Measurements from ENCODE around the gene RFLNA. TPM values are rescaled to one million over a fixed set of nuclear protein-coding genes. Genes with fewer than 3 reads are reported as not detected.

RFLNA gene
- total RNA-seq, 1 donor from 2014 or later: 1.4 TPM

GRCh38 chr12:124283326-124283725 is 11.6 kb upstream of the RFLNA start:
- Histone ChIP-seq H2AFZ (replicated peaks) (no peak overlapping the region), H3K36me3 (no peaks in the 10 kb centered on the region), H3F3A (ENCODE audit: low read depth) (no peaks in the 10 kb centered on the region), H3K9ac (no peak overlapping the region), H3K9me3 (ENCODE audit: low read depth) (no peaks in the 10 kb centered on the region), H4K20me1 (ENCODE audit: low read depth) (no peaks in the 10 kb centered on the region), H3K27me3 (no peaks in the 10 kb centered on the region), H3K4me2 (no peak overlapping the region), H3K27ac (no peak overlapping the region), H3K4me3 (no peak overlapping the region), H3K79me2 (ENCODE audit: low read depth) (no peaks in the 10 kb centered on the region), H3K4me1 (peaks cover 8% of the 10 kb centered on the region)
- TF ChIP-seq EZH2phosphoT487 (IDR thresholded peaks at IDR 0.05): no peak
- TF ChIP-seq, protein P1, sequence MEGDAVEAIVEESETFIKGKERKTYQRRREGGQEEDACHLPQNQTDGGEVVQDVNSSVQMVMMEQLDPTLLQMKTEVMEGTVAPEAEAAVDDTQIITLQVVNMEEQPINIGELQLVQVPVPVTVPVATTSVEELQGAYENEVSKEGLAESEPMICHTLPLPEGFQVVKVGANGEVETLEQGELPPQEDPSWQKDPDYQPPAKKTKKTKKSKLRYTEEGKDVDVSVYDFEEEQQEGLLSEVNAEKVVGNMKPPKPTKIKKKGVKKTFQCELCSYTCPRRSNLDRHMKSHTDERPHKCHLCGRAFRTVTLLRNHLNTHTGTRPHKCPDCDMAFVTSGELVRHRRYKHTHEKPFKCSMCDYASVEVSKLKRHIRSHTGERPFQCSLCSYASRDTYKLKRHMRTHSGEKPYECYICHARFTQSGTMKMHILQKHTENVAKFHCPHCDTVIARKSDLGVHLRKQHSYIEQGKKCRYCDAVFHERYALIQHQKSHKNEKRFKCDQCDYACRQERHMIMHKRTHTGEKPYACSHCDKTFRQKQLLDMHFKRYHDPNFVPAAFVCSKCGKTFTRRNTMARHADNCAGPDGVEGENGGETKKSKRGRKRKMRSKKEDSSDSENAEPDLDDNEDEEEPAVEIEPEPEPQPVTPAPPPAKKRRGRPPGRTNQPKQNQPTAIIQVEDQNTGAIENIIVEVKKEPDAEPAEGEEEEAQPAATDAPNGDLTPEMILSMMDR (IDR thresholded peaks at IDR 0.05): no peak
- H3K9me3 Mint-ChIP-seq: peaks cover 35% of the 10 kb centered on the region
- DNase-seq (ENCODE audit: low spot score): no peak
- peaks cover 3% of the 10 kb centered on the region for H3K36me3 Mint-ChIP-seq
- no peak overlapping the region for H3K27ac Mint-ChIP-seq
- no peak overlapping the region for H3K4me3 Mint-ChIP-seq
- H3K4me1 Mint-ChIP-seq: peaks cover 24% of the 10 kb centered on the region
- peaks cover 27% of the 10 kb centered on the region for H3K27me3 Mint-ChIP-seq (ENCODE audit: insufficient read depth, low read depth)

DNA sequence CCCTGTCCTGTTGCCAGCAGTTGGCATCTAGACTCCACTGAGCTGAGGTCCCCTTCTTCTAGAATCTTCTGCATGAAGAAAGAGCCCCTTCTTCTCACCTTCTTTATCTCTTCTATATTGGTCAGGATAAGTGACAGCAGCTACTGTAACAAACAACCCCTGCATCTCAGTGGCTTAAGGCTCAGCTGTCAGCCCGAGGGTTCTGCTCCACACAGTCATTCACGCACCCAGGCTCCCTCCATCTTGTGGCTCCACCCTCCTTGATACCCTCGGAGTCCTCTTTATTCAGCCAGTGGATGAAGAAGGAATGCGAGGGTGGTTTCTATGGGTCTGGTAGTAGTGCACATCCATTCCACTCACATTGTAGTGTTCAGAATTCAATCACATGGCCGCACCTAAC is 10.5 kb upstream of the RFLNA start:
- Histone ChIP-seq H3F3A (ENCODE audit: low read depth) (peaks cover 10% of the 10 kb centered on the region), H3K4me3 (no peak overlapping the region), H3K27ac (no peak overlapping the region), H3K36me3 (no peaks in the 10 kb centered on the region), H3K27me3 (no peaks in the 10 kb centered on the region), H2AFZ (replicated peaks) (no peak overlapping the region), H3K9me3 (ENCODE audit: low read depth) (no peaks in the 10 kb centered on the region), H4K20me1 (ENCODE audit: low read depth) (no peaks in the 10 kb centered on the region), H3K79me2 (ENCODE audit: low read depth) (no peaks in the 10 kb centered on the region), H3K4me1 (peaks cover 10% of the 10 kb centered on the region), H3K4me2 (no peak overlapping the region), H3K9ac (no peak overlapping the region)
- Mint-ChIP-seq H3K4me1 (peaks cover 23% of the 10 kb centered on the region), H3K36me3 (peaks cover 3% of the 10 kb centered on the region), H3K27me3 (ENCODE audit: insufficient read depth, low read depth) (peaks cover 18% of the 10 kb centered on the region), H3K27ac (no peak overlapping the region), H3K4me3 (no peak overlapping the region), H3K9me3 (peaks cover 39% of the 10 kb centered on the region)
- TF ChIP-seq, protein P1 (IDR thresholded peaks at IDR 0.05): no peak
- TF ChIP-seq EZH2phosphoT487 (IDR thresholded peaks at IDR 0.05) (no peak), EZH2 (IDR thresholded peaks at IDR 0.05) (no peak)
- DNase-seq (ENCODE audit: low spot score): no peak

- Mint-ChIP-seq H3K27ac (no peak overlapping the region), H3K4me3 (no peak overlapping the region), H3K27me3 (ENCODE audit: insufficient read depth, low read depth) (peaks cover 23% of the 10 kb centered on the region), H3K36me3 (peaks cover 3% of the 10 kb centered on the region), H3K4me1 (peaks cover 30% of the 10 kb centered on the region), H3K9me3 (peaks cover 35% of the 10 kb centered on the region)
- Histone ChIP-seq H3K36me3 (no peaks in the 10 kb centered on the region), H3K4me2 (no peak overlapping the region), H3F3A (ENCODE audit: low read depth) (peaks cover 22% of the 10 kb centered on the region), H2AFZ (replicated peaks) (no peak overlapping the region), H3K27ac (no peak overlapping the region), H3K4me1 (peaks cover 12% of the 10 kb centered on the region), H3K9ac (no peak overlapping the region), H3K9me3 (ENCODE audit: low read depth) (no peaks in the 10 kb centered on the region), H4K20me1 (ENCODE audit: low read depth) (no peaks in the 10 kb centered on the region), H3K4me3 (no peak overlapping the region), H3K27me3 (no peaks in the 10 kb centered on the region), H3K79me2 (ENCODE audit: low read depth) (no peaks in the 10 kb centered on the region)
- no peak for DNase-seq (ENCODE audit: low spot score)
- TF ChIP-seq EZH2phosphoT487 (IDR thresholded peaks at IDR 0.05): no peak
These were observed 8.5 kb upstream of the RFLNA start for GRCh38 chr12:124286414-124286813.

GRCh38 chr12:124286971-124287370 is 7.9 kb upstream of the RFLNA start:
- Histone ChIP-seq H3K9me3 (ENCODE audit: low read depth) (no peaks in the 10 kb centered on the region), H3K27me3 (no peaks in the 10 kb centered on the region), H3F3A (ENCODE audit: low read depth) (peaks cover 22% of the 10 kb centered on the region), H3K4me3 (no peak overlapping the region), H3K4me2 (no peak overlapping the region), H3K27ac (no peak overlapping the region), H4K20me1 (ENCODE audit: low read depth) (no peaks in the 10 kb centered on the region), H3K4me1 (peaks cover 16% of the 10 kb centered on the region), H3K36me3 (no peaks in the 10 kb centered on the region), H2AFZ (replicated peaks) (no peak overlapping the region), H3K9ac (no peak overlapping the region), H3K79me2 (ENCODE audit: low read depth) (no peaks in the 10 kb centered on the region)
- no peak overlapping the region for H3K4me3 Mint-ChIP-seq
- H3K9me3 Mint-ChIP-seq: peaks cover 33% of the 10 kb centered on the region
- H3K27me3 Mint-ChIP-seq (ENCODE audit: insufficient read depth, low read depth): peaks cover 26% of the 10 kb centered on the region
- TF ChIP-seq EZH2phosphoT487 (IDR thresholded peaks at IDR 0.05): no peak
- TF ChIP-seq, protein P1 (IDR thresholded peaks at IDR 0.05): no peak
- no peak for TF ChIP-seq EZH2 (IDR thresholded peaks at IDR 0.05)
- peaks cover 35% of the 10 kb centered on the region for H3K4me1 Mint-ChIP-seq
- H3K36me3 Mint-ChIP-seq: peaks cover 3% of the 10 kb centered on the region
- no peak overlapping the region for H3K27ac Mint-ChIP-seq
- no peak for DNase-seq (ENCODE audit: low spot score)
